Breast epithelium (tissue), 4 donors: Measurements from ENCODE around the gene NSMF. TPM values are rescaled to one million over a fixed set of nuclear protein-coding genes. Genes with fewer than 3 reads are reported as not detected.

Experiments used
- DNase-seq, 2 donors: peaks; one replicate each; pipeline ENCODE4 v3.0.0-alpha.2; 2019; ENCODE audit warnings: low spot score in 2 of 2
- H3K27ac ChIP-seq, 2 donors: fragments of 200-600 bp; sonication (generic) in 1 of 2; one replicate each; pipeline ENCODE4 v1.5.1; 2016 to 2019; ENCODE audit warnings: mild to moderate bottlenecking in 1 of 2
- H3K27me3 ChIP-seq, 2 donors: fragments of 200-600 bp; sonication (generic) in 1 of 2; one replicate each; pipeline versions ENCODE4 v1.5.1 to v1.6.0; 2017 to 2019; ENCODE audit warnings: control low read depth in 1 of 2, mild to moderate bottlenecking in 1 of 2
- H3K36me3 ChIP-seq: fragments of 200-600 bp; one replicate; pipeline ENCODE4 v1.5.1; 2019
- H3K4me1 ChIP-seq, 2 donors: fragments of 200-600 bp; sonication (generic); one replicate each; pipeline ENCODE4 v1.5.1; 2016 to 2019; ENCODE audit warnings: control low read depth in 1 of 2
- H3K4me3 ChIP-seq, 3 donors: fragments of 200-600 bp; sonication (generic); 1 replicate in 2 of 3; 2 replicates in 1 of 3; pipeline ENCODE4 v1.5.1; 2016 to 2019; ENCODE audit warnings: mild to moderate bottlenecking in 3 of 3, moderate library complexity in 2 of 3
- H3K9me3 ChIP-seq, 2 donors: fragments of 200-600 bp; sonication (generic) in 1 of 2; one replicate each; pipeline ENCODE4 v1.5.1; 2016 to 2019; ENCODE audit warnings: control low read depth in 1 of 2
- POLR2A ChIP-seq: fragments of 450-650 bp; IDR thresholded peaks from one replicate; pipeline ENCODE4 v1.6.1; 2016; ENCODE audit warnings: antibody characterized with exemption, mild to moderate bottlenecking, moderate library complexity
- POLR2AphosphoS5 ChIP-seq, 3 donors: sonication (generic); formaldehyde crosslinking; IDR thresholded peaks; one replicate each; pipeline ENCODE4 v1.6.1; 2017; ENCODE audit warnings: antibody characterized with exemption in 3 of 3
- intact Hi-C: fragments of 100-400 bp; cut with DNase I; formaldehyde crosslinking; loops from one replicate; pipeline ENCODE4 v1.15.1; 2023; ENCODE audit warnings: low total_unique reads
- total RNA-seq, 3 donors: library from RNA; depleted of rRNA; stranded (reverse); fragments of >200 nt; gene quantifications; one replicate each; pipeline ENCODE4 v1.1.0, GENCODE V29; 2016
- TF ChIP-seq, protein P1 (sequence below), 3 donors: fragments of 450-650 bp; IDR thresholded peaks; one replicate each; pipeline ENCODE4 v1.5.1; 2016 to 2017; ENCODE audit warnings: antibody characterized with exemption in 3 of 3, mild to moderate bottlenecking in 3 of 3, moderate library complexity in 3 of 3

Gene NSMF
- total RNA-seq, 3 donors from 2014 or later = 30.9 to 38.4 (median 37.4) TPM

DNA sequence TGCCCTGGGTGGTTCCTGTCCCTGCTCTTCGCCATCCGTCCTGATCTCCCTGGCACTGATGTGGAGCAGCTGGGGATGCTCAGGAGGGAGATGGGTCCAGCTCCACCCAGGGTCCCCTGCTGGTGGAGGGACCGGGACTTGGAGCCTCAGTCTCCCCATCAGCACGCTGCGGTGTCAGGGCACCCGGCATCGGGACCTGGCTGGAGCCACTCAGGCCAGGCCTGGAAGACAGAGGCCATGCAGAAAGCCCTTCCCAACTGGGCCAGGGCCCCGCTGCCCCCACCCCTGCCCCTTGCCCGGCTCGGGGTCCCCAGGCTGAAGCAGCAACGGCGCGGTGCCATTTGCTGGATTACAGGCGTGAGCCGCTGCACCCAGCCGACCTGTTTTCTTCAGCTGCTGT is 40.3 kb upstream of the NSMF start:
- DNase-seq = no peak
- Histone ChIP-seq H3K27ac (no peak overlapping the region), H3K4me3 (no peak overlapping the region), H3K36me3 (peaks cover 7% of the 10 kb centered on the region), H3K4me1 (no peaks in the 10 kb centered on the region), H3K9me3 (no peaks in the 10 kb centered on the region), H3K27me3 (no peaks in the 10 kb centered on the region)
- intact Hi-C loops = no loop called here
- TF ChIP-seq POLR2AphosphoS5 (IDR thresholded peaks at IDR 0.05) (no peak), POLR2A (no peak)

DNA sequence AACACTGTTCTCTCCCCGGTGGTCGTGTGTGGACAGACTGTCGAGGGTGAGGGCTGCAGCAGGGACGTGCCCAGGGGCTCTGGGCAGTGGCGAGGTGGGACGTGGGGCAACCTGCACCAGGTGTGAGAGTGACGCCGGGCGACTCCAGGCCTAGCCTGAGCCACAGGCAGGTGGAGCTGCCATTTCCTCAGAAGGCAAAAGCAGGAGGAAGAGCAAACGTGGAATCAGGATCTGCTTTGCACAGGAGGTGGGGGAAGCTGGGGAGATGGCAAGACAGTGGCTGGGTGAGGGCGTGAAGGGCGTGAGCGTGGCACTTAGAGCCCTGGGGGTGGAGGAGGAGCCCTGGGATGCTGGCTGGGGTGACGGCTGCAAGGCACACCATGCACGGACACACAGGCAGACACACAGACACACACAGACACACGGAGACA is 39.6 kb upstream of the NSMF start:
- intact Hi-C loops = no loop called here
- H3K4me1 ChIP-seq = no peaks in the 10 kb centered on the region

DNA sequence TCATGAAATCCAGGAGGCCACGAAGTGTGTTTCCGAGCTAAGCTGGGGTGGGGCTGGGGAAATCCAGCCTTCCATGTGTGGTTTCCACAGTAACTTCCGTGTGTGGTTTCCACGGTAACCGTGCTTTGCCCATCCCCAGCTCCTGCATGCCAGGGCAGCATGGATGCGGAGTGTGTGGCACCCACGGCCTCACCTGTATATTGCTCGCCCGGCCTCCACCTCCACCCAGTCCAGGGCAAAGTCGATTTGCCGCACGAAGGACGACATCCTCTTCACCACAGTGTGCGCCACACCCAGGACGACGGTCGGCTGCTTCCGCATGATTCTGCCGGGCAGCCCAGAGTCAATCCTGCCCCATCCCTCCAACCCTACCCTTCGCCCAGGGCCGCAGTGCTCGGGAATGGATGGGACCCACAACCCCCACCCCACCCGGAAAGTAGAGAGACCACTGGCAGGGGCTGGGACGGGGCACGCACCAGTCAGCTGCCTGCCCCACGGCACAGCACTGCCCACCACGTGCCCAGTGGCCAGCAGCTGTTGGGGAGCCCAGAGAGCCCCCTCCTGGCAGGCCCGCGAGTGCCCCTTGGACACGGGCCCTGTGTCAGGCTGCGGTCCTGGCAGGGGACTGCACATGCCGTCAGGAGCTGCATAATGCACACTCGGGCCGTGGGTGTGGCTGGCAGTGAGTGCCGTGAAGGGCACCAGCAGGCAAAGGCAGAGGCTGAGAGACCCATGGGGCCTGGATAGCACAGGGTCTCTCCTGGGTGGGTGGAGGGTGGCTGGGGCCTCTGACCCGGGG is 39.0 kb upstream of the NSMF start:
- no peak overlapping the region for H3K4me3 ChIP-seq
- H3K36me3 ChIP-seq = peaks cover 7% of the 10 kb centered on the region
- TF ChIP-seq POLR2A (no peak), POLR2AphosphoS5 (IDR thresholded peaks at IDR 0.05) (no peak)
- TF ChIP-seq, protein P1, sequence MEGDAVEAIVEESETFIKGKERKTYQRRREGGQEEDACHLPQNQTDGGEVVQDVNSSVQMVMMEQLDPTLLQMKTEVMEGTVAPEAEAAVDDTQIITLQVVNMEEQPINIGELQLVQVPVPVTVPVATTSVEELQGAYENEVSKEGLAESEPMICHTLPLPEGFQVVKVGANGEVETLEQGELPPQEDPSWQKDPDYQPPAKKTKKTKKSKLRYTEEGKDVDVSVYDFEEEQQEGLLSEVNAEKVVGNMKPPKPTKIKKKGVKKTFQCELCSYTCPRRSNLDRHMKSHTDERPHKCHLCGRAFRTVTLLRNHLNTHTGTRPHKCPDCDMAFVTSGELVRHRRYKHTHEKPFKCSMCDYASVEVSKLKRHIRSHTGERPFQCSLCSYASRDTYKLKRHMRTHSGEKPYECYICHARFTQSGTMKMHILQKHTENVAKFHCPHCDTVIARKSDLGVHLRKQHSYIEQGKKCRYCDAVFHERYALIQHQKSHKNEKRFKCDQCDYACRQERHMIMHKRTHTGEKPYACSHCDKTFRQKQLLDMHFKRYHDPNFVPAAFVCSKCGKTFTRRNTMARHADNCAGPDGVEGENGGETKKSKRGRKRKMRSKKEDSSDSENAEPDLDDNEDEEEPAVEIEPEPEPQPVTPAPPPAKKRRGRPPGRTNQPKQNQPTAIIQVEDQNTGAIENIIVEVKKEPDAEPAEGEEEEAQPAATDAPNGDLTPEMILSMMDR (IDR thresholded peaks at IDR 0.05) = no peak
- no peaks in the 10 kb centered on the region for H3K9me3 ChIP-seq
- no peak for DNase-seq
- intact Hi-C loops = no loop called here
- no peaks in the 10 kb centered on the region for H3K4me1 ChIP-seq
- H3K27me3 ChIP-seq = no peaks in the 10 kb centered on the region
- no peak overlapping the region for H3K27ac ChIP-seq

More for the DNA sequence above, 39.6 kb upstream of the NSMF start:
- no peaks in the 10 kb centered on the region for H3K9me3 ChIP-seq
- H3K27ac ChIP-seq = no peak overlapping the region
- TF ChIP-seq, protein P1 (IDR thresholded peaks at IDR 0.05) = no peak
- no peak for DNase-seq
- no peak overlapping the region for H3K4me3 ChIP-seq
- peaks cover 7% of the 10 kb centered on the region for H3K36me3 ChIP-seq
- no peaks in the 10 kb centered on the region for H3K27me3 ChIP-seq

DNA sequence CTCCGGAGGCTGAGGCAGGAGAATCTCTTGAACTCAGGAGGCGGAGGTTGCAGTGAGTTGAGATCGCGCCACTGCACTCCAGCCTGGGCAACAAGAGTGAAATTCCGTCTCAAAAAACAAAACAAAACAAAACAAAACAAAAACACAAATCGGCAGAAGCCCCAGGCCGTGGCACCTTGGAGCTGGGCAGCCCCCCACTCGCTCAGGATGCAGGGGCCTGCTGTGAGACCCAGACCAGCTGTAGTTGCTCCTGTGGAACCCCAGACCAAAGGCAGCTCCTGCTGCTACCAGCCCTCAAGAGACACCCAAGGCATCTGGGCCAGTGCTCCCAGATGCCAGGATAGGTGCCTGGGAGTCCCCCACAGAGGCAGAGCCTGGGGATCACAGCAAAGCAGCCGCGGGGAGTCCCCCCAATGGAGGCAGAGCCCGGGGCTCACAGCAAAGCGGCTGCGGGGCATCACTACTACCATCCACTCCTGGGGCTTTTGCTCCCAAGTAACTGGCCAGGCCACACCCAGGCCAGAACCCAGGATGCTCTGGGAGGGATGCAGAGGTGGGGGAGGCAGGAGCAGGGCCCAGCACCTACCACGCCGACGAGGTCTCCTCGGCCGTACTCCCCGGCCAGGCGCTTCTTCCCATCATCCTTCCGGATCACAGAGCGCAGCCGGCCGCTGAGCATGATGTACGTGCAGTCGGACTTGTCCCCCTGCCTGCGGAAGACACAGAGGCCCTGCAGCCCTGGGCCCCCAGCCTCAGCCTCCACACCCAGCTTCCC is 37.7 kb upstream of the NSMF start:
- H3K9me3 ChIP-seq = no peaks in the 10 kb centered on the region
- intact Hi-C loops = loop anchor here (1.0 kb wide), 1 partner anchor 44 kb away; no protein-coding TSS in a partner anchor
- no peak overlapping the region for H3K27ac ChIP-seq
- peaks cover 7% of the 10 kb centered on the region for H3K36me3 ChIP-seq
- H3K27me3 ChIP-seq = no peaks in the 10 kb centered on the region
- no peak for DNase-seq
- H3K4me3 ChIP-seq = no peak overlapping the region
- no peaks in the 10 kb centered on the region for H3K4me1 ChIP-seq
- TF ChIP-seq POLR2A = no peak
- no peak for TF ChIP-seq POLR2AphosphoS5 (IDR thresholded peaks at IDR 0.05)
- TF ChIP-seq, protein P1 (IDR thresholded peaks at IDR 0.05) = no peak

DNA sequence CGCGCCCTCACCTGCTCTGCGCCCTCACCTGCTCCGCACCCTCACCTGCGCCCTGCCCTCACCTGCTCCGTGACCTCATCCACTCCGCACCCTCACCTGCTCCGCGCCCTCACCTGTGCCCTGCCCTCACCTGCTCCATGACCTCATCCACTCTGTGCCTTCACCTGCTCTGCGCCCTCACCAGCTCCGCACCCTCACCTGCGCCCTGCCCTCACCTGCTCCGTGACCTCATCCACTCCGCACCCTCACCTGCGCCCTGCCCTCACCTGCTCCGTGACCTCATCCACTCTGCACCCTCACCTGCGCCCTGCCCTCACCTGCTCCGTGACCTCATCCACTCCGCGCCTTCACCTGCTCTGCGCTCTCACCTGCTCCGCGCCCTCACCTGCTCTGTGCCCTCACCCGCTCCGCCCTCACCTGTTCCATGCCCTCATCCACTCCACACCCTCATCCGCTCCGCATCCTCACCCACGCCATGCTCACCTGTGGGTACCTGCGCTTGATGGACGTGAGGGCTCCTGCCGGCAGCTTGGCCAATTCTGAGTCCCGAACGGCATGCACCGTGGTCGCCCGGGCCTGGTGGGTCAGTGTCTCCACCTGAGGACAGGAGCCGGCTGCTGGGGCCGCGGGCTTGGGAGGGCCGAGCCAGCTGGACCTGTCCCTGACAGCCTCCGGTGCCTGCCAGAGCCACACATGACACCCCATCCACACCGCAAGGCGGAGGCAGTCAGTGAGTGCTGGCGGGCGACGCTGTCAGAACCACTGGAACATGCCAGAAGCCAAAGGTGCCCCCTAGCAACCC is 35.6 kb upstream of the NSMF start:
- no peak overlapping the region for H3K27ac ChIP-seq
- no peaks in the 10 kb centered on the region for H3K4me1 ChIP-seq
- intact Hi-C loops = no loop called here
- no peaks in the 10 kb centered on the region for H3K36me3 ChIP-seq
- H3K27me3 ChIP-seq = no peaks in the 10 kb centered on the region
- no peak for TF ChIP-seq POLR2AphosphoS5 (IDR thresholded peaks at IDR 0.05)
- TF ChIP-seq POLR2A = no peak
- TF ChIP-seq, protein P1 (IDR thresholded peaks at IDR 0.05) = no peak
- no peaks in the 10 kb centered on the region for H3K9me3 ChIP-seq
- no peak for DNase-seq
- no peak overlapping the region for H3K4me3 ChIP-seq
